HG03342 (cell line): ENCODE data around the gene SLC7A7.
"Not testable (repeated sequence)": the region's sequence is repeated elsewhere in the genome, so short reads cannot be mapped to it uniquely, and the experiment has no call there.

Experiments used
- ATAC-seq: cut with Tn5 transposase; IDR thresholded peaks from one replicate; pipeline ENCODE4 v1.9.1; 2021; ENCODE audit warnings: mild to moderate bottlenecking, moderate library complexity; ENCODE audit not compliant: unreplicated experiment

SLC7A7 gene

DNA sequence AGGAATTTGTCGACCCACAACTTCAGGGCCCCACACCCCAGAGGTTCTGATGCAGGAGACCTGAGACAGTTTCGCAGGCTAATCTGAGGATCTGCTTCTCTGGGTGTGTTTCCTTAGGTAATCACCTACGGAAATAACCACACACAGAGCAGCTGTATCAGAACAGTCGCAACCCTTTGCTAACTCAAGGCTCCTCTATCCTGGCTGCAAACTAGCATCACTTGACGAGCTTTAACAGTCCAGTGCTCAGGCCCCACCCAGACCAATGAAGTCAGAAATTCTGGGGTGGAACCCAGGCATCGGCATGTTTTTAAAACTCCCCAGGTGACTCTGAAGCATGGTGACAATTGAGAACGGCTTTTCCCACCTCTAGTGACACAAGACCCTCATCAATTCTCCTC is 20.7 kb downstream of the SLC7A7 start:
- ATAC-seq = peak; percentile 36

DNA sequence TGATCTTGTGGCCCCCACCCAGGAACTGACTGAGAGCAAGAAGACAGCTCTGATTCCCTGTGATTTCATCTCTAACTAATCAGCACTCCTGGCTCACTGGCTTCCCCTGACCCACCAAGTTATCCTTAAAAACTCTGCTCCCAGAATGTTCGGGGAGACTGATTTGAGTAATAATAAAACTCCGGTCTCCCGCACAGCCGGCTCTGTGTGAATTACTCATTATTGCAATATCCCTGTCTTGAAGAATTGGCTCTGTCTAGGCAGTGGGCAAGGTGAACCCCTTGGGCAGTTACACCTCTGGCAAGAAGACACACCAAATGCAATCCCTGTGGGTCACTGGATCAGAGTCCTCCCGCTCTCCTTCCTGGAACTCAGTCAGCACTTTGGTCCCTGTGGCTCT is 21.3 kb downstream of the SLC7A7 start:
- no peak for ATAC-seq

DNA sequence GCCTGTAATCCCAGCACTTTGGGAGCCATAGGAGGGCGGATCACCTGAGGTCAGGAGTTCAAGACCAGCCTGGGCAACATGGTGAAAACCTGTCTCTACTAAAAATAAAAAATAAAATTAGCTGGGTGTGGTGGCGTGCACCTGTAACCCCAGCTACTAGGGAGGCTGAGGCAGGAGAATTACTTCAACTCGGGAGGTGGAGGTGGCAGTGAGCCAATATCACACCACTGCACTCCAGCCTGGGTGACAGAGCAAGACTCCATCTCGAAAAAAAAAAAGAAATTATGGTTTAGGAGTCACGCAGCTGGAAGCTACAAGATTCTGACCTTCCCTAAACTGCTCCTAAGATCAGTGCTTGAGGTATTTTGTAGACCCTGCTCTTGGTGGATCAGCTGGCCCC is 21.7 kb downstream of the SLC7A7 start:
- ATAC-seq = not testable (repeated sequence)

DNA sequence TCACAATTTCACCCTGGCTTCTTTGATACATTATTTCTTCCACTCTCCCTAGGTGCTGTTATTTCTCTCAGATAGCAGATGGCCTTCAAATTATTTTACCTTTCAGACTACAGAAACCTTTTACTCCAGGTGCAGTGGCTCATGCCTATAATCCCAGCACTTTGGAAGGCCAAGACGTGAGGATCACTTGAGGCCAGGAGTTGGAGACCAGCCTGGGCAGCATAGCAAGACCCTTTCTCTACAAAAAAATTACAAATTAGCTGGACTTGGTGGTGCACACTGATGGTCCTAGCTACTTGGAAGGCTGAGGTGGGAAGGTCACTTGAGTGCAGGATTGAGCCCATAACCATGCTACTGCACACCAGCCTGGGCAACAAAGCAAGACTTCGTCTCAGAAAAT is 23.1 kb downstream of the SLC7A7 start:
- no peak for ATAC-seq

DNA sequence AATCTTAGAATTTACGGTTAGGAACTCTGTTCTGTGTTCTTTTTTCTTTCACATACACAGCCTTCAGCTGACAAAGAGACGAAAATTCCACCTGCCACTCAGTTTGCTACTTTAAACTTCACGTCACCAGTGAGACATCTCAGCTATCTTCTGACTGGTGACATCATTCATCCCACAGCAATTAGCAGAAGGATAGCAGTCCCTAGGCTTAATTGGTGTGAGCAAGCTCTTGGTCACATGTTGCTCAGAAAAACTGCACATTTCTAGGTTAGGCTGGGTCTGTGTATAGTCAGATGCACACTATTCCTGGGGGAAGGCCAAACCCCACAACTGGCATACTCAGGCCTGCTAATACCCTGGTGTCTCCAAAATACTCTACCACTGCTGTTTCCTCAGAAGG is 23.9 kb downstream of the SLC7A7 start:
- ATAC-seq = no peak

DNA sequence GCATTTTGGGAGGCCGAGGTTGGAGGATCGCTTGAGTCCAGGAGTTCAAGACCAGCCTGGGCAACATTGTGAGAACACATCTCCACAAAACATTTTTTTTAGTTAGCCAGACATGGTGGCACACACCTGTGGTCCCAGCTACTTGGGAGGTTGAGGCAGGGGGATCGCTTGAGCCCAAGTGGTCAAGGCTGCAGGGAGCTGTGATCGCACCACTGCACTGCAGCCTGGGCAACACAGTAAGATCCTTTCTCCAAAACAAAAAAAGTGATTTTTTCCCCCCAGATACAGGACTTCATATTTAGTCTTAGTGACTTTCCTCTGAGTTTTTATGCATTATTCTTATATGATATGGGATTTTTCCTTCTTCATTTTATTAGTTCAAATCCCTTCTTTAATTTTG is 28.6 kb downstream of the SLC7A7 start:
- no peak for ATAC-seq

DNA sequence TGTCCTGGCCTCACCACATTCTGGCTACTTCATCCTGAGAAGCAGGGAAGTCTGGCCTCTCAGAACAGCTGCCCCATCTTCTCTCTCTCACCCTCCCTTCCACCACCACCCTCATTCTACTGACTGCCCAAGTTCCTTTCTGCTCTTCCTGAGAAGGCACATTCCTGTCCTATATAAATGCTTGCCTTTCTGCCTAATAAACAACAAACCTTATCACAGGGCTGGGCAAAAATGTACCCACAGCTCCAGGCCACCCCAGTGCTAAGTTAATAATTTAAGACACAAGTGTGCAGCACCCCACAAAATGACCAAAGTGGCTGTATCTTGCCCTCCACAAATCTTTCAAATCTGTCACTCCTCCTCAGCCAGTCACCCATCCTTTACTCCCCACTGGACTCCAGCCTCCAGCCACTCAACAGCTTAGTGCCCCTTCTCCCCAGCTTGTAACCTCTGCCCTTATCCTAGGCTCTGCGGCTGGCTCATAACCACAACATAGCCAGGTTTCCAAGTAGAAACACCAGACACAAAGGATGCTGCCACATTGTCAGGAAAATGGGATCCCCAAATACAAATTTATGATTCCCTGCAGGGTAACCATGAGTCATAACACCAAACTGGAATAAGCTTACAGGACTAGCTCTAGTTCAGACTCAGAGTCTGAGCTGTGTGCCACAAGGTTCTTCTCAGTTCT is 33.8 kb downstream of the SLC7A7 start:
- no peak for ATAC-seq

DNA sequence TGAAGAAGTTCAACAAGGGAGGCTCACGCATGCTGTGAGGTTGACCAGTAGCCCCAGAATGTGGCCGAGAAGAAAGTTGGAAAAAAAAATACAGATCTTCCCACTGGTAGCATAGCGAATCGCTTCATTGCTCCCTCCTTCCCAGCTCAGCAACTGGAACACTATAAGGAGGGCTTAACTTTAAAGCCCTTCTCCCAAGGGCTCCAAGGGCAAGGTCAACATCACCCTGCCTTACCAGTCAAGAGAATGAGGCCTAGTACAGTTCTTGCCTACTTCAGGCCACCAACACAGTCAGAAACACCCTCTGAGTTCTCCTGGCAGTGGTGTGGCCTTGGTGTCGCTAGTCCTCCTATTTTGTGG is 34.3 kb downstream of the SLC7A7 start:
- ATAC-seq = no peak

DNA sequence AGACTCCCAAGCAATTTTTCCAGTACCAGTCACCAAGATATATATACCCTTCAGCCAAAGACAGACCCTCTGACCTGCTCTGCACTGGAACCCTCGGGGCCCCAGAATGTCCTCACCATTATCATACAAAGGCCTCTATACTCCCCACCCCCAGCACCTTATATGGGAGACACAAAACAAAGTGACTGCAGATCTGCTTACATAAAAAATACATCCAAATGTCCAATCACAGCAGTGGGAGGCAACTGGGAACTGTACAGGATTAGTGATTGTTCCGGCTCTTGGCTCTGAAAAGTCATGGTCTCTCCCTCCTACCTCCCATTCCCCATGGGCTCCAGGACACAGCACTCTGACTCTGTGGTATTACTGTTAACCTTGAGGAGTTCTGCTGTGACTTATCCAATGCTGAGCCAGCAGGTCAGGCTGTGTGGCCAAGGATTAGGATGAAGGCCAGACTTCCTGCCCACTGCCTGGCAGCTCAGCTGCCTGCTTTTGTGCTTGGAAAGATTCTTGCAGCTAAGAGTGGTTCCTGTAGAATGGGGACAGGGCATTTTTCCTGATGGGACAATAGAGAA is 35.0 kb downstream of the SLC7A7 start:
- no peak for ATAC-seq

DNA sequence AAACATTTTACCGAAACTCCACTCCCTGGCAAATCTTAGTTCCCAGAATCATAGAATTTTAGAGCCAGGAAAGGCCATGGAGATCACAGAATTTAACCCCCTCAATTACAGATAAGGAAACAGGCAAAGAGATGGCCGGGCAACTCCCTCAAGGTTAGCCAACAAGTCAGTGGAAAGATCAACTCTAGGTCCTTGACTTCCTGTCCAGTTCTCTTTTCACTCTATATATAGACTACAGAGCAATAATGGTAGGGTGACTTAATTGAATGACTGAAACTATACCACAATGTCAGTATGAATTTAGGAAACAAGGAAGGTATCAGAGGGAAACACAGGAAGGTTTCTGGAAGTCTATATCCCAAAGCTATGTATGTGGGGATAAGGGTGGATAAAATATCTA is 37.2 kb downstream of the SLC7A7 start:
- no peak for ATAC-seq

DNA sequence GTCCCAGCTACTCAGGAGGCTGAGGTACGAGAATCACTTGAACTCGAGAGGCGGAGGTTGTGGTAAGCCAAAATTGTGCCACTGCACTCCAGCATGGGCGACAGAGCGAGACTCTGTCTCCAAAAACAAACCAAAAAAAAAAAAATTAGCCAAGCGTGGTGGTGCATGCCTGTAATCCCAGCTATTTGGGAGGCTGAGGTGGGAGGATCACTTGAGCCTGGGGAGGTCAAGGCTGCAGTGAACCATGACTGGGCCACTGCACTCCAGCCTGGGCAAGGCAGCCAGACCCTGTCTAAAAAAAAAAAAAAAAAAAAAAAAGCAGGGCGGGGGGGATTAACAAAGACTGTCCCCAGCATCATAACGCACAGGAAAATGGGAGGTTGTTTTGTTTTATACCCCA is 38.4 kb downstream of the SLC7A7 start:
- ATAC-seq = not testable (repeated sequence)

DNA sequence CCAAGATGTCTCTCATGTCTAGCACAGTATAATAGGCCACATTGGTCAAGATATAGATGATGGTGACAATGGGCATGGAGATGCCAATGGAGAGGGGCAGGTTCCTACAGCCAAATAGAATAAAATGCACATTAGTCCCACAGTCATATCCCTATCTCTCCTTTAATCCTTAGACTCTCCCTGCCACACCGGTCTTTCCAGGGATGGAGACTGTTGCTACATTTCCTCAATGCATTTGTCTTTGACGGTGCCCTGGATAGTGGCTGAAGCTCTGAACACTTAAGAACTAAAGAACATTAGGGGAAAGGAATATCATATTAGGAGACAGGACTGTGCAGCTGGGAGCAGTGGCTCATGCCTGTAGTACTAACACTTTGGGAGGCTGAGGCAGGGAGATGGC is 39.0 kb downstream of the SLC7A7 start:
- ATAC-seq = no peak

DNA sequence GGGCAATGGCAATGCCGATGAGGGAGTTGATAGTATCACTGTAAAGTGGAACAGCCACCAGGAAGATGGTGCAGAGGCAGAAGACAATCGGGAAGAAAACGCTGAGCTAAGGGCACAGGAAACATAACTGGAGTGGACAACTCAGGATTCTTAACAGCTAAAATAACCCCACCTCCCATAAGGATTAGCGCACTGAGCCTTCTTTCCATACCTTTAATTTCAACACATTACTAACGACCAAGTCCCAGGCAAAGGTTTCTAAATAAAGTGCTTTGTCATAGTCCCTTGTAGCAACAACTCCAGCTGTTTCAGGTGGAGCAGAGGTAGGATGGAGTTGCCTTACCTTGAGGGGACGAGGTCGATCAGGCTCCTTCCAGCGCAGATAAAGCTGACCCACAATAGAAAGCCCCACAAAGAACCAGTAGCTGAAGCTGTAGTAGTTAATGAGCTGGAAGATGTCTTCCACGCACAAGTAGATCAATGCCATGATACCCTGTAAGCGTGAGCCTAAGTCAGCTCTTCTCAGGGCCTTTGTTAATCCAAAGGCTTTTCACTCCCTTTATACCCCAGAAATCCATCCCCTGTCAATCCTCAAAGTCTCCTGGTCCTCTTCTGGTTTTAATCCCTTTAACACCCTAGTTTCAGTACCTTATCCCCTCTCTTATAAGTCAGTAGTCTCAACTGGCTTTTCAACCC is 41.1 kb downstream of the SLC7A7 start:
- ATAC-seq = no peak

DNA sequence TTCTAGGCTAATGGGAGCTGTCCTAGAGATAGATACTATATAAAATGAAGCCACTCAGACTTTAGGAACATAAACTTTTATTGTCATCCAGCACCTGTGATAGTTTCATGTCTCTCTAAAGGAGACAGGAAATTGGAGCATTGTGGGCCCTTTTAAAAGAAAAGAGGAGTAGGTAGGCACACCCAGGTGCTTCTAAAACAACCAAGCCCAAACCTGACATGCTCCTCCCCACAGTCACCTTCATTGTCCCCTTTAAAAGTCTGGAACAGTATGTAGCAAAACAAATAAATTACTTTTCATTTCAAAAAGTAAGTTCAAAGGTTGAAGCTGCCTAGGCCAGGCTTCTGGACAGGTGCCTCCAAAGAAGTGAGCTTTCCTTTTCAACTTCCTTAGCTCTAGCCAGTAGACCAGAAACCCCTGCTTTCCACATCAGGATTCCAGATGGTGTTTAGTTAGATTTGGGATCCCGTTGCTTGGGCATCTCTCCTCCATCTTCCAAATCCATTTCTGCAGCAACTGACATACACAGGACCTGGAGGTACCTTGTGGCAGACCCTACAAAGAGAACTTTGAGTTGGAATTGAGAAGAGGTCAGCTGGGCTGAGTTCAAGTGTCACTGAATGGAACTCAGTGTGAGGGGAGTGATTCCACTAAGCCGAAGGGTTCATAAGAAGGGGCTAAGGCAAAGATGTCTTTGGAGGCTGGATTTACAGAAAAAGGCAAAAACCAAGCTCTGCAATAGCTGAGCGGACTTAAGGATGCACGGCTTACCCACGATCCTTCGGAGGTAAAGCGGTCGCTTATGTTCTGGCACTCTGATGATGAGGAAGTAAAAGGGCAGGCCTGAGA is 41.8 kb downstream of the SLC7A7 start:
- ATAC-seq = no peak

DNA sequence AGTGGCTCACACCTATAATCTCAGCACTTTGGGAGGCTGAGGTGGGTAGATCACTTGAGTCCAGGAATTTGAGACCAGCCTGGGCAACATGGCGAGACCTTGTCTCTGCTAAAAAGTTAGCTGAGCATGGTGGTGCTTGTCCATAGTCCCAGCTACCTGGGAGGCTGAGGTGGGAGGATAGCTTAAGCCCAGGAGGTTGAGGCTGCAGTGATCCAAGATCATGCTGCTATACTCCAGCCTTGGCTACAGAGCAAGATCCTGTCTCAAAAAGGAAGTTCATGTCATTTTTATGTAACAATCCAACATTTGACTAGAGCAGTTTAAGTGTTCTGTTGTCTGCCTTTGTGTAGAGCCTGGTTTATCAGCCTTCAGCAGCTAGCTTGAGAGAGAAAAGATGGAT is 42.5 kb downstream of the SLC7A7 start:
- ATAC-seq = no peak

DNA sequence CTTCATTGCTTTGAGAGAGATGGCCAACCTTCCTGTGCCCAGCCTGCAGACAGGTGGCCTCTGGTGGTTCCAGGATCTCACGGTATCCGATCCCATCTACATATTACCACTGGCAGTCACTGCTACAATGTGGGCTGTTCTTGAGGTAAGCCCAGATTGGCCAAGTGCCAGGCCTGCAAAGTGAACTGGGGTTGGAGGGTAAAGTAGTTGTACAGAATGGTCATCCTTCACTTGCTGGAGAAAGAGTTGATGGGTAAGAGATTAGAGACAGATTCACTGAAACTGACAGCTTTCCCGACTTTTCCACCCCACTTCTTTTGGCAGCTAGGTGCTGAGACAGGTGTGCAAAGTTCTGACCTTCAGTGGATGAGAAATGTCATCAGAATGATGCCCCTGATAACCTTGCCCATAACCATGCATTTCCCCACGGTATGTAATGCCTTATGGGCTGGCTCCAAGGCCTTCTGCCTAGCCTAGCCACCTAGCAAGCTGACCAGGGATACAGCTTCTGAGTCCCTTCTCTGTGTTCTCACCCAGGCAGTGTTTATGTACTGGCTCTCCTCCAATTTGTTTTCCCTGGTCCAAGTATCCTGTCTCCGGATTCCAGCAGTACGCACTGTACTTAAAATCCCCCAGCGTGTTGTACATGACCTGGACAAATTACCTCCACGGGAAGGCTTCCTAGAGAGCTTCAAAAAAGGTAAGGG is 44.6 kb downstream of the SLC7A7 start:
- ATAC-seq = no peak

DNA sequence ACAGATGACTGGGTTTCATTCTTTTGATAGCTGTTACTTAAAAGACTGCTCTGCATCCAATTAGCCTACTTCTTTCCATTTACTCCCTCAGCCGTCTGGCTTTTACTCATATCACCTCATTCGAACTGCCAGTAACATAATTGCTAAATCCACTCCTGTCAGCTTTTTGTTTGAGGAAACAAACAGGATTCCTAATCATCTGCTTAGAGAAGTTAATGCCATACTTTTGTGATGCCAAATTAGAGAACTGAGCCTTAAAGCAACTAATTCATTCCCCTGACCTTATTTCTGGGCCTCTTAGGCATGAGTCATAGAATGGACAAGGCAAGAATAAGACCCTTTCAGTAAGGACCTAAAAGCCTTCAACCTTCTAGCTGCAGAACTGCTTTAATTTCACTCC is 45.9 kb downstream of the SLC7A7 start:
- no peak for ATAC-seq

DNA sequence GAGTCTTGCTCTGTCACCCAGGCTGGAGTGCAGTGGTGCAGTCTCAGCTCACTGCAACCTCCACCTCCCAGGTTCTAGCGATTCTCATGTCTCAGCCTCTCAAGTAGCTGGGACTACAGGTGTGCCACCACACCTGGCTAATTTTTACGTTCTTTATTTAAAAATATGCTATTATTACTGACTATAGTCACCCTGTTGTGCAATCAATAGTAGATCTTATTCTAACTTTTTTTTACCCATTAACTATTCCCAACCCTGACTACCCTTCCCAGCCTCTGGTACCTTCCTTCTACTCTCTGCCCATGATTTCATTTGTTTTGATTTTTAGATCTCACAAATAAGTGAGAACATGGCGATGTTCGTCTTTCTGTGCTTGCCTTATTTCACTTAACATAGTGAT is 46.3 kb downstream of the SLC7A7 start:
- no peak for ATAC-seq

DNA sequence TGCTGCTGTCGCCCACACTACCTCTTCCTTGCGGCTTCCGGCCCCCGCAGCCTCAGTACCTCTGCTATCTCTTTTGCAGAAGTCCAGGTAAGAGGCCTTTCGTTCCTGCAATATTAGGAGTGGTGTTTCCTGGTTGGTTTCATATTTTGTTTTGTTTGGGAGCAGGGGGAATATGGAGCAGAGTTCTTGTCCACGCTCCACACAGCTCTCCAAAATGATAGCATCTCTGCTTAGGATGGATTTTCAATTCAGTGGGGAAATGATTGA is 48.0 kb downstream of the SLC7A7 start:
- ATAC-seq = peak; percentile 22

DNA sequence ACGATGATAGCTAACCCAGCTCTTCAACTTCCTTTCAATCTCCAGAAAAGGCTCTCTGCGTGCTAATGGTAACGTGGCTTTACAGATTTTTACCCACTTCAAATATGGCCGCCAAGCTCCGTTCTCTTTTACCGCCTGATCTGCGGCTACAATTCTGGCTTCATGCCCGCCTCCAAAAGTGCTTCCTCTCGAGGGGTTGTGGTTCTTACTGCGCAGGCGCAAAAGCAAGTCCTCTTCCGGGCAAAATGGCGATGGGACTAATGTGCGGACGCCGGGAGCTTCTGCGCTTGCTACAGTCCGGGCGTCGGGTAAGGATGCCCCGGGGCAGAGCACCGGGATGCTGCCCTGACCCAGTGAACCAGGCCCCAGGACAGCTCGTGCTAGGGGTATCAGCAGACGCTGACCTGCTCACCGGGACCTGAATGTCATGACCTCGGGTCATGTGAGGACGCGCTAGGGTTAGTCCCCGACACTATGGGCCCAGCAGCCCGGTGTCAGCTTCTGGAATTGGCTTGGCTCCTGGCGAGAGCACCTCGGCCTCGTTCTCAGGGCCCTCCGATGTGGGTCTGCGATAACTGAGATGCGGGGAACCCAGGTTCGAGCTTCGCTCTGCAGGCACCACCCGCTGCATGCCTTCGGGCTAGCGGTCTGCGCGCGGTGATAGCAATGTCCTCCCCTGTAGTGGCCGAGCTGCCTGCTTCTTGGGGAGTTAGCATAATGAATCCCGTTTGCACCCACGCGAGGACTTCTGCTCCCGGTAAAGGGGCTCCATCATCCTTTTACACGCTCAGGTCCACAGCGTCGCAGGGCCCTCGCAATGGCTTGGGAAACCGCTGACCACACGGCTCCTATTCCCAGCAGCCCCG is 48.5 kb downstream of the SLC7A7 start, which contains the start of gene OXA1L:
Gene OXA1L, plus strand, starts transcription at position 232 of the 866 bp plus-strand sequence. Its CDS starts 14 bp downstream, at position 246.
- ATAC-seq = peak; percentile 73
